ENCODE results near the gene ZBTB7C. TPM values are rescaled to one million over a fixed set of nuclear protein-coding genes. Genes with fewer than 3 reads are reported as not detected.

ZBTB7C gene
- total and polyA plus RNA-seq, 2 of the 8 experiments (the other 6 are each of a cell fraction or from before 2014, with no cell fraction given): 0.15 to 0.45 TPM

- no peak overlapping the region for H3K14ac ChIP-seq (ENCODE audit: insufficient read length)
- no peaks in the 10 kb centered on the region for H3K79me1 ChIP-seq (ENCODE audit: low read depth, low read length)
- no peaks in the 10 kb centered on the region for H3K79me2 ChIP-seq (ENCODE audit: control insufficient read depth in 1 of 2, insufficient read depth in 2 of 2, low read length in 2 of 2)
- H3K9ac ChIP-seq (replicated peaks in 1 of 4; ENCODE audit: extremely low read depth in 1 of 4, low read depth in 3 of 4, low read length in 3 of 4): no peak overlapping the region
- no peak overlapping the region for H2BK120ac ChIP-seq (replicated peaks; ENCODE audit: low read depth, low read length)
- peaks cover 2 to 16% (median 9%) of the 10 kb centered on the region in 4 experiments; a peak in 5 of 7 replicates for H3K4me1 ChIP-seq (replicated peaks in 1 of 4; ENCODE audit: control insufficient read depth in 3 of 4, insufficient read depth in 4 of 4, low read length in 3 of 4)
- no peaks in the 10 kb centered on the region for H3K27me3 ChIP-seq (replicated peaks in 1 of 4; ENCODE audit: control insufficient read depth in 3 of 4, extremely low read depth in 1 of 4, insufficient read depth in 3 of 4, low read length in 3 of 4)
- H3K56ac ChIP-seq (replicated peaks; ENCODE audit: insufficient read length, low read depth, low read length): no peak overlapping the region
- FAIRE-seq: no peak
- ChIA-PET POLR2A (ENCODE audit: partially characterized antibody) (interaction anchor here (0.9 kb wide), 1 partner anchor 9 kb away, joined by 6 read pairs; no protein-coding TSS in a partner anchor), CTCF (ENCODE audit: partially characterized antibody) (interaction anchor here (1.1 to 1.5 kb wide), 5 partner anchors 10 to 130 kb away, joined by 3 to 5 read pairs (median 3); no protein-coding TSS in a partner anchor)
- WGBS, 2 experiments (ENCODE audit: extremely low coverage in 1 of 2, insufficient coverage in 1 of 2, insufficient read length in 1 of 2, insufficient replicate concordance in 2 of 2, low coverage in 1 of 2, low lambda C conversion rate in 2 of 2, missing lambda C conversion rate in 1 of 2): 90% methylated on average over 10 of the region's 12 CpGs; no CpG with 5 or more reads in 1 of the 2 experiments
- DNase-seq (ENCODE audit: low read depth in 1 of 2, low spot score in 2 of 2): no peak
- no peak overlapping the region for H4K91ac ChIP-seq (replicated peaks; ENCODE audit: insufficient read length, low read length)
- H2AFZ ChIP-seq (ENCODE audit: low read length): no peak overlapping the region
- H3K36me3 ChIP-seq (ENCODE audit: control insufficient read depth in 2 of 4, insufficient read depth in 4 of 4, low read length in 3 of 4): no peaks in the 10 kb centered on the region
- no peak overlapping the region; the same call in 1 of the 2 replicates for H4K8ac ChIP-seq (ENCODE audit: extremely low read depth, insufficient read depth, low read length)
- no peak overlapping the region for H2BK5ac ChIP-seq (ENCODE audit: low read depth, low read length)
- H4K5ac ChIP-seq (ENCODE audit: insufficient read length, low read depth, low read length): no peak overlapping the region
- H3K4ac ChIP-seq (replicated peaks; ENCODE audit: insufficient read length, low read depth, low read length): no peak overlapping the region
- no peak overlapping the region for H3K18ac ChIP-seq (ENCODE audit: extremely low read depth, low read length)
- H2AK5ac ChIP-seq (ENCODE audit: low read depth, low read length): no peak overlapping the region
- H3K4me3 ChIP-seq (ENCODE audit: extremely low read depth in 1 of 4, insufficient read depth in 2 of 4, low read depth in 3 of 4, low read length in 4 of 4): no peak overlapping the region
- no peak overlapping the region for H2BK20ac ChIP-seq (ENCODE audit: low read length)
- no peaks in the 10 kb centered on the region for H3K23me2 ChIP-seq (ENCODE audit: low read depth, low read length)
- 0 out of 2 replicates have a peak overlapping the region, but pooled peaks have one; percentile 9 for H2BK12ac ChIP-seq (ENCODE audit: low read depth, low read length)
- H2BK15ac ChIP-seq (ENCODE audit: low read length): no peak overlapping the region
- no peak overlapping the region for H3K23ac ChIP-seq (ENCODE audit: insufficient read length)
- H3K4me2 ChIP-seq (ENCODE audit: insufficient read depth in 1 of 2, low read depth in 2 of 2, low read length in 2 of 2): no peak overlapping the region
- H3K27ac ChIP-seq (ENCODE audit: low read depth, low read length): no peak overlapping the region
- no peaks in the 10 kb centered on the region for H4K20me1 ChIP-seq (replicated peaks in 1 of 2; ENCODE audit: control insufficient read depth in 1 of 2, insufficient read depth in 2 of 2, low read length in 2 of 2)
- H3K9me3 ChIP-seq (ENCODE audit: insufficient read depth in 2 of 2, low read depth in 1 of 2, low read length in 1 of 2): no peaks in the 10 kb centered on the region
- no peak for TF ChIP-seq CEBPB (IDR thresholded peaks at IDR 0.05; ENCODE audit: low read depth, low read length)
- TF ChIP-seq ATF3 (IDR thresholded peaks at IDR 0.05; ENCODE audit: insufficient read depth, low read depth, low read length): no peak
- TF ChIP-seq HDAC6 (IDR thresholded peaks at IDR 0.05; ENCODE audit: low read depth, low read length): no peak
Measured at GRCh38 chr18:48127606-48128005, 281.6 kb downstream of the ZBTB7C start.
